ENCODE data around the gene FAM135A. TPM values are rescaled to one million over a fixed set of nuclear protein-coding genes. Genes with fewer than 3 reads are reported as not detected.
"Not testable (repeated sequence)": the region's sequence is repeated elsewhere in the genome, so short reads cannot be mapped to it uniquely, and the experiment has no call there.

Gene FAM135A
- total RNA-seq, 1 donor = 21.0 TPM

- H3K4me3 ChIP-seq (ENCODE audit: low read depth, low read length) = no peak overlapping the region
- no peak for DNase-seq (ENCODE audit: low read depth)
- no peak for TF ChIP-seq CTCF (IDR thresholded peaks at IDR 0.05; ENCODE audit: insufficient read depth, low read length)
Measured at GRCh38 chr6:70557998-70558397, 144.7 kb downstream of the FAM135A start.

- not testable (repeated sequence) for DNase-seq (ENCODE audit: low read depth); H3K4me3 ChIP-seq (ENCODE audit: low read depth, low read length)
Measured at GRCh38 chr6:70562401-70562800, 149.1 kb downstream of the FAM135A start.

GRCh38 chr6:70563530-70563929 is 150.2 kb downstream of the FAM135A start:
- DNase-seq (ENCODE audit: low read depth) = peak; percentile 46
- H3K4me3 ChIP-seq (ENCODE audit: low read depth, low read length) = no peak overlapping the region
- TF ChIP-seq CTCF (IDR thresholded peaks at IDR 0.05; ENCODE audit: insufficient read depth, low read length) = no peak

GRCh38 chr6:70566751-70567382 is 153.6 kb downstream of the FAM135A start, which contains the start of gene SDHAF4:
SDHAF4 (plus strand) TSS chr6:70566930; CDS start chr6:70566941, 11 bp downstream.
- DNase-seq (ENCODE audit: low read depth) = peak; percentile 84
- TF ChIP-seq CTCF (IDR thresholded peaks at IDR 0.05; ENCODE audit: insufficient read depth, low read length) = no peak
- peak within 1 kb of the TSS; percentile 92 for H3K4me3 ChIP-seq (ENCODE audit: low read depth, low read length)

- no peak for DNase-seq (ENCODE audit: low read depth)
- TF ChIP-seq CTCF (IDR thresholded peaks at IDR 0.05; ENCODE audit: insufficient read depth, low read length) = no peak
- H3K4me3 ChIP-seq (ENCODE audit: low read depth, low read length) = no peak overlapping the region
Measured at GRCh38 chr6:70574643-70575042, 161.3 kb downstream of the FAM135A start.

- no peak for TF ChIP-seq CTCF (IDR thresholded peaks at IDR 0.05; ENCODE audit: insufficient read depth, low read length)
- no peak overlapping the region for H3K4me3 ChIP-seq (ENCODE audit: low read depth, low read length)
- no peak for DNase-seq (ENCODE audit: low read depth)
Measured at GRCh38 chr6:70575899-70576495, 162.7 kb downstream of the FAM135A start.

GRCh38 chr6:70586114-70586513 is 172.8 kb downstream of the FAM135A start:
- no peak for TF ChIP-seq CTCF (IDR thresholded peaks at IDR 0.05; ENCODE audit: insufficient read depth, low read length)
- no peak overlapping the region for H3K4me3 ChIP-seq (ENCODE audit: low read depth, low read length)
- no peak for DNase-seq (ENCODE audit: low read depth)

Data from fibroblast of the aortic adventitia (primary cell).